Neural progenitor cell (in vitro differentiated cells): Measurements from ENCODE around the gene SLC7A5.

ENCODE experiments used
- EZH2 ChIP-seq: fragments of 200-600 bp; sonication (generic); IDR thresholded peaks from 2 replicates; pipeline ENCODE4 v1.6.1; 2017; ENCODE audit warnings: antibody characterized with exemption, mild to moderate bottlenecking, moderate library complexity
- EZH2phosphoT487 ChIP-seq: fragments of 200-600 bp; sonication (generic); IDR thresholded peaks from 2 replicates; pipeline ENCODE4 v1.6.1; 2017; ENCODE audit warnings: antibody characterized with exemption
- TF ChIP-seq, protein P1 (sequence below): fragments of 200-600 bp; sonication (generic); IDR thresholded peaks from 2 replicates; pipeline ENCODE4 v1.5.1; 2017; ENCODE audit warnings: antibody characterized with exemption, mild to moderate bottlenecking

DNA sequence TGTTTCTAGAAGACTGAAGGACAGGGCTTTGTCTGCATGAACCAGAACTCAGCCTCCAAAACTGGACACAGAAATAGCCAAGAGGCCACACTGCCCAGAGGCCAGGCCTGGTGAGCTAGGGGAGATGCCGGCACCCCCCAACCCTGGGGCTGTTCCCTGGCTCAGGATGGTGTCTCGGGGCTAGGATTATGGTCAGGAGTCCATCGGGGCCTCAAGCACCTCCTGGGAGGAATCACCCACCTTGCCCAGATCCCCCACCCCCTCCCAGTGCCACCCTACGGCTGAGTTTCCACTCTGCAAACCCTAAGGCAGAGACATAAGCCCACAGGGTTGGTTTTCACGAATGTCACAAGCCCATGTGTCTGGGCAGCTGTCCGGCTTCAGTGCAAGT lies 37.2 kb downstream of the SLC7A5 start:
- TF ChIP-seq, protein P1, sequence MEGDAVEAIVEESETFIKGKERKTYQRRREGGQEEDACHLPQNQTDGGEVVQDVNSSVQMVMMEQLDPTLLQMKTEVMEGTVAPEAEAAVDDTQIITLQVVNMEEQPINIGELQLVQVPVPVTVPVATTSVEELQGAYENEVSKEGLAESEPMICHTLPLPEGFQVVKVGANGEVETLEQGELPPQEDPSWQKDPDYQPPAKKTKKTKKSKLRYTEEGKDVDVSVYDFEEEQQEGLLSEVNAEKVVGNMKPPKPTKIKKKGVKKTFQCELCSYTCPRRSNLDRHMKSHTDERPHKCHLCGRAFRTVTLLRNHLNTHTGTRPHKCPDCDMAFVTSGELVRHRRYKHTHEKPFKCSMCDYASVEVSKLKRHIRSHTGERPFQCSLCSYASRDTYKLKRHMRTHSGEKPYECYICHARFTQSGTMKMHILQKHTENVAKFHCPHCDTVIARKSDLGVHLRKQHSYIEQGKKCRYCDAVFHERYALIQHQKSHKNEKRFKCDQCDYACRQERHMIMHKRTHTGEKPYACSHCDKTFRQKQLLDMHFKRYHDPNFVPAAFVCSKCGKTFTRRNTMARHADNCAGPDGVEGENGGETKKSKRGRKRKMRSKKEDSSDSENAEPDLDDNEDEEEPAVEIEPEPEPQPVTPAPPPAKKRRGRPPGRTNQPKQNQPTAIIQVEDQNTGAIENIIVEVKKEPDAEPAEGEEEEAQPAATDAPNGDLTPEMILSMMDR, result no peak
- TF ChIP-seq EZH2 (no peak), EZH2phosphoT487 (no peak)
